ENCODE measurements around the gene ZBED2. TPM values are rescaled to one million over a fixed set of nuclear protein-coding genes. Genes with fewer than 3 reads are reported as not detected.
A peak's percentile ranks its signal among the peaks of the same experiment; 100 is the strongest.
"Not testable (repeated sequence)": the region's sequence is repeated elsewhere in the genome, so short reads cannot be mapped to it uniquely, and the experiment has no call there.

ZBED2 gene
- total RNA-seq, 1 experiment from 2014 or later, result 0.07 TPM

GRCh38 chr3:111561902-111562301 is 33.2 kb downstream of the ZBED2 start:
- Mint-ChIP-seq H3K4me1 (peaks cover 10% of the 10 kb centered on the region), H3K4me3 (peak overlapping the region; percentile 54), H3K27ac (peak overlapping the region; percentile 63; the same call in 1 of the 2 replicates)
- POLR2A ChIA-PET; H3K27me3 Mint-ChIP-seq (ENCODE audit: low read depth); CTCF ChIA-PET; H3K36me3 Mint-ChIP-seq; ATAC-seq; H3K9me3 Mint-ChIP-seq: not testable (repeated sequence)
- DNase-seq (ENCODE audit: low spot score), result peak; percentile 10

GRCh38 chr3:111548756-111549155 is 46.4 kb downstream of the ZBED2 start:
- H3K9me3 Mint-ChIP-seq, result no peaks in the 10 kb centered on the region
- CTCF ChIA-PET, result interaction anchor here (0.6 kb wide), 2 partner anchors 1529 to 1618 kb away, joined by 3 read pairs; no protein-coding TSS in a partner anchor
- H3K27me3 Mint-ChIP-seq (ENCODE audit: low read depth), result no peaks in the 10 kb centered on the region
- no peak for TF ChIP-seq JUN (CRISPR knock-in tag; IDR thresholded peaks at IDR 0.05)
- TF ChIP-seq TP53 (CRISPR knock-in tag; IDR thresholded peaks at IDR 0.05), result no peak
- TF ChIP-seq SOX15 (CRISPR knock-in tag; IDR thresholded peaks at IDR 0.05), result no peak
- TF ChIP-seq SMAD3 (CRISPR knock-in tag; IDR thresholded peaks at IDR 0.05; ENCODE audit: borderline replicate concordance), result no peak
- TF ChIP-seq STAT6 (CRISPR knock-in tag; conservative IDR thresholded peaks at IDR 0.05; ENCODE audit: low read depth), result no peak
- TF ChIP-seq MXD4 (CRISPR knock-in tag; IDR thresholded peaks at IDR 0.05; ENCODE audit: borderline replicate concordance), result no peak
- TF ChIP-seq FOXK1 (CRISPR knock-in tag; IDR thresholded peaks at IDR 0.05), result no peak
- TF ChIP-seq ZNF423 (CRISPR knock-in tag; IDR thresholded peaks at IDR 0.05), result no peak
- TF ChIP-seq ARID4B (CRISPR knock-in tag; IDR thresholded peaks at IDR 0.05; ENCODE audit: borderline replicate concordance), result no peak
- no peak for TF ChIP-seq GRHL2 (CRISPR knock-in tag; IDR thresholded peaks at IDR 0.05; ENCODE audit: insufficient replicate concordance, severe bottlenecking)
- TF ChIP-seq TCF7 (CRISPR knock-in tag; IDR thresholded peaks at IDR 0.05; ENCODE audit: low read depth), result no peak
- no peak for TF ChIP-seq CREB1 (CRISPR knock-in tag; IDR thresholded peaks at IDR 0.05)
- no peak for TF ChIP-seq ATF6 (CRISPR knock-in tag; IDR thresholded peaks at IDR 0.05)
- TF ChIP-seq FOXJ3 (CRISPR knock-in tag; IDR thresholded peaks at IDR 0.05; ENCODE audit: borderline replicate concordance), result no peak
- no peak for TF ChIP-seq ZNF416 (CRISPR knock-in tag; IDR thresholded peaks at IDR 0.05)
- TF ChIP-seq NFYB (CRISPR knock-in tag; conservative IDR thresholded peaks at IDR 0.05; ENCODE audit: low read depth), result no peak
- no peak for DNase-seq (ENCODE audit: low spot score)
- H3K4me1 Mint-ChIP-seq, result no peaks in the 10 kb centered on the region
- no peak overlapping the region for H3K4me3 Mint-ChIP-seq
- POLR2A ChIA-PET, result no interaction called here
- no peak overlapping the region for H3K27ac Mint-ChIP-seq
- no peak for ATAC-seq
- H3K36me3 Mint-ChIP-seq, result no peaks in the 10 kb centered on the region

All from WTC11 (cell line).